Testis (tissue), 2 donors: ENCODE data around the gene FOXD4L1.
"Not testable (repeated sequence)": the region's sequence is repeated elsewhere in the genome, so short reads cannot be mapped to it uniquely, and the experiment has no call there.

ENCODE experiments used
- CTCF ChIP-seq, 3 experiments: fragments of 450-650 bp in 2 of 3; fragments of 200-600 bp in 1 of 3; sonication (generic) in 1 of 3; IDR thresholded peaks; one replicate each; pipeline ENCODE4 v1.5.1; 2016 to 2019; ENCODE audit warnings: antibody characterized with exemption in 3 of 3, mild to moderate bottlenecking in 2 of 3, moderate library complexity in 1 of 3
- POLR2A ChIP-seq: fragments of 450-650 bp; IDR thresholded peaks from one replicate; pipeline ENCODE4 v1.6.1; 2017; ENCODE audit warnings: antibody characterized with exemption, mild to moderate bottlenecking, moderate library complexity

- TF ChIP-seq POLR2A; CTCF (IDR thresholded peaks at IDR 0.05): not testable (repeated sequence)
These were observed 42.9 kb downstream of the FOXD4L1 start for GRCh38 chr2:113541204-113541975.
